T-helper 2 cell (primary cell): ENCODE measurements around the gene CASP12.

ENCODE experiments used
- DNase-seq, 5 experiments: peaks; one replicate each; pipeline versions ENCODE4 v3.0.0 to v3.0.0-alpha.2; 2012 to 2022

CASP12 gene

GRCh38 chr11:104891135-104891534 is 7.1 kb downstream of the CASP12 start:
- DNase-seq = no peak

- DNase-seq = no peak
These were observed 14.9 kb downstream of the CASP12 start for GRCh38 chr11:104883342-104883741.

GRCh38 chr11:104881117-104881794 is 17.0 kb downstream of the CASP12 start:
- DNase-seq = no peak

GRCh38 chr11:104879514-104880190 is 18.6 kb downstream of the CASP12 start:
- no peak for DNase-seq

GRCh38 chr11:104876861-104877431 is 21.3 kb downstream of the CASP12 start:
- peak in 1 of 5 experiments; percentile 60 for DNase-seq

GRCh38 chr11:104876324-104876723 is 21.9 kb downstream of the CASP12 start:
- no peak for DNase-seq

GRCh38 chr11:104873252-104873651 is 25.0 kb downstream of the CASP12 start:
- DNase-seq = no peak

GRCh38 chr11:104872393-104872792 is 25.9 kb downstream of the CASP12 start:
- DNase-seq = no peak

- no peak for DNase-seq
These were observed 27.4 kb downstream of the CASP12 start for GRCh38 chr11:104870910-104871309.

- no peak for DNase-seq
These were observed 31.4 kb downstream of the CASP12 start for GRCh38 chr11:104866815-104867214.

GRCh38 chr11:104858882-104859775 is 39.1 kb downstream of the CASP12 start:
- peak in 1 of 5 experiments; percentile 12 for DNase-seq

GRCh38 chr11:104856607-104857006 is 41.7 kb downstream of the CASP12 start:
- no peak for DNase-seq

GRCh38 chr11:104855965-104856364 is 42.3 kb downstream of the CASP12 start:
- no peak for DNase-seq

- DNase-seq = no peak
These were observed 45.0 kb downstream of the CASP12 start for GRCh38 chr11:104853276-104853675.

- no peak for DNase-seq
These were observed 45.4 kb downstream of the CASP12 start for GRCh38 chr11:104852811-104853210.

- DNase-seq = no peak
These were observed 52.0 kb downstream of the CASP12 start for GRCh38 chr11:104846216-104846615.

- DNase-seq = no peak
These were observed 53.8 kb downstream of the CASP12 start for GRCh38 chr11:104844451-104844850.

- no peak for DNase-seq
These were observed 55.0 kb downstream of the CASP12 start for GRCh38 chr11:104843150-104843836.

- no peak for DNase-seq
These were observed 56.2 kb downstream of the CASP12 start for GRCh38 chr11:104841973-104842525.

- no peak for DNase-seq
These were observed 57.1 kb downstream of the CASP12 start for GRCh38 chr11:104841185-104841584.

- no peak for DNase-seq
These were observed 60.2 kb downstream of the CASP12 start for GRCh38 chr11:104837969-104838639.
